Mesodermal cell (in vitro differentiated cells): ENCODE measurements around the gene SNX25.

Experiments used
- H3K27ac ChIP-seq: 2 replicates; pipeline ENCODE4 v1.7.0; 2013; ENCODE audit warnings: mild to moderate bottlenecking, low read depth, low read length, moderate library complexity; ENCODE audit not compliant: severe bottlenecking
- H3K36me3 ChIP-seq: 2 replicates; pipeline ENCODE4 v1.7.1; 2013; ENCODE audit warnings: mild to moderate bottlenecking, low read length, moderate library complexity; ENCODE audit not compliant: control insufficient read depth, insufficient read depth
- H3K4me1 ChIP-seq: one replicate; pipeline ENCODE4 v1.7.1; 2013; ENCODE audit warnings: mild to moderate bottlenecking, low read length; ENCODE audit not compliant: insufficient read depth, control insufficient read depth, poor library complexity, severe bottlenecking
- H3K4me3 ChIP-seq: 2 replicates; pipeline ENCODE4 v1.7.0; 2013; ENCODE audit warnings: low read length, control low read depth, mild to moderate bottlenecking; ENCODE audit not compliant: insufficient read depth, poor library complexity, severe bottlenecking; ENCODE audit errors: extremely low read depth
- H3K9me3 ChIP-seq: 2 replicates; pipeline ENCODE4 v1.7.1; 2013; ENCODE audit warnings: mild to moderate bottlenecking, low read length, moderate library complexity; ENCODE audit not compliant: control insufficient read depth
- WGBS, 2 experiments: methylation state at CpG; one replicate each; pipeline ENCODE4 v1.1.5; 2013; ENCODE audit warnings: missing lambda C conversion rate in 2 of 2; ENCODE audit not compliant: insufficient coverage in 2 of 2; 5-methylcytosine and 5-hydroxymethylcytosine counted together

SNX25 gene

GRCh38 chr4:185412412-185412811 lies 203.0 kb downstream of the SNX25 start:
- Histone ChIP-seq H3K27ac (no peak overlapping the region), H3K4me3 (no peak overlapping the region), H3K9me3 (peaks cover 4% of the 10 kb centered on the region), H3K4me1 (no peaks in the 10 kb centered on the region), H3K36me3 (peaks cover 31% of the 10 kb centered on the region)
- 91 to 96% methylated on average over 5 of the region's 5 CpGs for WGBS, 2 experiments
